Frontal cortex (tissue), 4 donors: ENCODE data around the gene CCDC88B. TPM values are rescaled to one million over a fixed set of nuclear protein-coding genes. Genes with fewer than 3 reads are reported as not detected.

Source experiments
- DNase-seq, 2 donors: peaks; one replicate each; pipeline ENCODE4 v3.0.0; 2012; ENCODE audit warnings: low spot score in 2 of 2
- FAIRE-seq: peaks from 2 replicates; lab custom pipeline; 2012; peaks lifted over from hg19 to GRCh38; lab: Jason Lieb, UNC
- total RNA-seq: library from RNA; depleted of rRNA; stranded (reverse); fragments of >200 nt; gene quantifications from one replicate; pipeline ENCODE4 v1.2.3, GENCODE V29; 2014
- donor health status: control.
- donor health status: control.
- donor health status: control.

The CCDC88B gene
- total RNA-seq, 1 donor from 2014 or later: 0.82 TPM

- FAIRE-seq (no peak), DNase-seq (no peak)
These were observed 1.4 kb downstream of the CCDC88B start for GRCh38 chr11:64341429-64341828.

- peak; percentile 76 to 87 for DNase-seq
- no peak for FAIRE-seq
These were observed 2.1 kb downstream of the CCDC88B start for GRCh38 chr11:64341851-64342791.

GRCh38 chr11:64342869-64343745, 3.1 kb downstream of the CCDC88B start:
- no peak for DNase-seq
- FAIRE-seq: no peak

GRCh38 chr11:64343767-64344559, 4.0 kb downstream of the CCDC88B start:
- no peak for FAIRE-seq
- no peak for DNase-seq

GRCh38 chr11:64344787-64345186, 4.8 kb downstream of the CCDC88B start:
- FAIRE-seq (no peak), DNase-seq (no peak)

GRCh38 chr11:64347193-64347867, 7.3 kb downstream of the CCDC88B start:
- no peak for DNase-seq
- no peak for FAIRE-seq

- peak in 1 of 2 donors; percentile 33 for DNase-seq
- no peak for FAIRE-seq
These were observed 8.5 kb downstream of the CCDC88B start for GRCh38 chr11:64348383-64349024.

GRCh38 chr11:64349025-64349387, 9.0 kb downstream of the CCDC88B start:
- FAIRE-seq (no peak), DNase-seq (no peak)

- DNase-seq (no peak), FAIRE-seq (no peak)
These were observed 9.4 kb downstream of the CCDC88B start for GRCh38 chr11:64349404-64349803.

GRCh38 chr11:64351136-64351631, 11.2 kb downstream of the CCDC88B start:
- FAIRE-seq (no peak), DNase-seq (no peak)

- no peak for DNase-seq
- FAIRE-seq: no peak
These were observed 12.3 kb downstream of the CCDC88B start for GRCh38 chr11:64352099-64352994.

- FAIRE-seq (no peak), DNase-seq (no peak)
These were observed 13.2 kb downstream of the CCDC88B start for GRCh38 chr11:64352995-64353714.

GRCh38 chr11:64353715-64354506, 13.9 kb downstream of the CCDC88B start:
- FAIRE-seq (no peak), DNase-seq (no peak)

GRCh38 chr11:64355078-64355940, 15.3 kb downstream of the CCDC88B start:
- DNase-seq (peak; percentile 86 to 94), FAIRE-seq (no peak)
